ENCODE measurements around the gene RNF186.

RNF186 gene

DNA sequence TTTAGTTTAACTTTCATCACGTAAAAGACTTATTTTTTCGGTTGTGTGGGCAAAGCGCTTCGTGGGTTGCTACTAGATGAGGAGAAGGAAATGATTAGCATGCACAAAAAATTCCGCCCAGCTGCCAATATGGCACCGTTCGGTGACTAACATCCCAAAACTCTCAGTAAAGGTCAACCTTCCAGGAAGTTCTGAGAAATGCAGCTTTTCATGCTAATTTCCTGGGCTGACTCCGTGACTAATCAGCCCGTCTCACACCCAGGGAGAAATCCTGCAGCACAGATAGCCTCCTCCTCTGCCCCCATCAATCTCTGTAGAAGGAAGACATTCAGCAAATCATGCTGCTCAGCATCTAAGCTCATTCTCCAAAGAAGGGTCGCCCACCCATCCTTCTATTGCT lies 49.5 kb downstream of the RNF186 start:
- DNase-seq (ENCODE audit: low read depth in 2 of 3, low spot score in 1 of 3) = peak; percentile 41 to 50 (median 42)

DNA sequence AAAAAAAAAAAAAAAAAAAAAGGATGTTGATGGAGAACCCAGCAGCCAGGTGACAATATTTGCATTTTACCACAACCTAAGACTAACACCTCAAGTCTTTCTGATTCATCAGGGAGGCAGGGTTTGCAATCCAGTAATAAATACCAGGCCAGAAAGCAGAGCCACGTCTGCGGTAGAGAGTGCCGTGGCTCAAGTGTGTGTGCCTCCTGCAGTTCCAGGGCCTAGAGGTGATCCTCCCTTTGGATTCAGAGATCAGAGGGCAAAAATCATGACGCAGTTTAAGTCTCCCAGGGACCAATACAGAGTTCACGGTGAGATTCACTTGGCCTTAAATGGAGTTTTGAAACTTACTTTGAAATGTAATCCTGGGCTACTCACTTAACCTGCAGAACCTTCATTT lies 50.2 kb downstream of the RNF186 start:
- DNase-seq (ENCODE audit: low read depth in 2 of 3, low spot score in 1 of 3) = peak in 1 of 3 donors; percentile 13

All from stimulated activated CD4-positive, alpha-beta T cell treated with anti-CD3 and anti-CD28 coated beads, Interleukin-12 subunit alpha, Interleukin-12 subunit beta, amount 100 ng/mL, for 48 hours (primary cell).